ENCODE results near the gene AZU1.

AZU1 gene

GRCh38 chr19:803099-803561, 24.5 kb upstream of the AZU1 start:
- TF ChIP-seq ZFX (IDR thresholded peaks at IDR 0.05) (no peak), CTCF (conservative IDR thresholded peaks at IDR 0.05) (no peak)
- no peak overlapping the region for H3K27ac ChIP-seq

GRCh38 chr19:803686-804418, 23.8 kb upstream of the AZU1 start:
- TF ChIP-seq CTCF (conservative IDR thresholded peaks at IDR 0.05) (no peak), ZFX (IDR thresholded peaks at IDR 0.05) (no peak)
- H3K27ac ChIP-seq, result no peak overlapping the region

- no peak overlapping the region for H3K27ac ChIP-seq
- TF ChIP-seq ZFX (IDR thresholded peaks at IDR 0.05), result no peak
- no peak for TF ChIP-seq CTCF (conservative IDR thresholded peaks at IDR 0.05)
These were observed 23.0 kb upstream of the AZU1 start for GRCh38 chr19:804419-805165.

GRCh38 chr19:805166-805551, 22.5 kb upstream of the AZU1 start:
- H3K27ac ChIP-seq, result no peak overlapping the region
- TF ChIP-seq CTCF (conservative IDR thresholded peaks at IDR 0.05), result no peak
- no peak for TF ChIP-seq ZFX (IDR thresholded peaks at IDR 0.05)

GRCh38 chr19:805600-806550, 21.8 kb upstream of the AZU1 start:
- no peak for TF ChIP-seq CTCF (conservative IDR thresholded peaks at IDR 0.05)
- no peak for TF ChIP-seq ZFX (IDR thresholded peaks at IDR 0.05)
- H3K27ac ChIP-seq, result no peak overlapping the region

GRCh38 chr19:806815-807421, 20.7 kb upstream of the AZU1 start:
- TF ChIP-seq ZFX (IDR thresholded peaks at IDR 0.05) (no peak), CTCF (conservative IDR thresholded peaks at IDR 0.05) (no peak)
- H3K27ac ChIP-seq, result no peak overlapping the region
